WI38 (cell line): ENCODE results near the gene SMCHD1.
"Not testable (repeated sequence)": the region's sequence is repeated elsewhere in the genome, so short reads cannot be mapped to it uniquely, and the experiment has no call there.

Experiments used
- H3K4me3 ChIP-seq: 2 replicates; pipeline ENCODE4 v1.5.1; 2011; ENCODE audit warnings: low read depth, mild to moderate bottlenecking, control low read depth, low read length
- CTCF ChIP-seq: IDR thresholded peaks from 2 replicates; pipeline ENCODE4 v1.5.1; 2012; ENCODE audit warnings: low read depth, mild to moderate bottlenecking, control low read depth, low read length

The SMCHD1 gene

GRCh38 chr18:2717407-2717806 lies 61.9 kb downstream of the SMCHD1 start:
- H3K4me3 ChIP-seq, result no peak overlapping the region
- no peak for TF ChIP-seq CTCF

GRCh38 chr18:2719040-2719439 lies 63.5 kb downstream of the SMCHD1 start:
- TF ChIP-seq CTCF, result no peak

GRCh38 chr18:2723207-2723606 lies 67.7 kb downstream of the SMCHD1 start:
- no peak overlapping the region for H3K4me3 ChIP-seq
- TF ChIP-seq CTCF, result no peak

More at GRCh38 chr18:2719040-2719439, 63.5 kb downstream of the SMCHD1 start:
- no peak overlapping the region for H3K4me3 ChIP-seq

- no peak for TF ChIP-seq CTCF
Measured at GRCh38 chr18:2729757-2730156, 74.2 kb downstream of the SMCHD1 start.

GRCh38 chr18:2736823-2737222 lies 81.3 kb downstream of the SMCHD1 start:
- TF ChIP-seq CTCF, result no peak
- H3K4me3 ChIP-seq, result no peak overlapping the region

More at GRCh38 chr18:2729757-2730156, 74.2 kb downstream of the SMCHD1 start:
- no peak overlapping the region for H3K4me3 ChIP-seq

GRCh38 chr18:2740082-2740481 lies 84.6 kb downstream of the SMCHD1 start:
- H3K4me3 ChIP-seq, result not testable (repeated sequence)

GRCh38 chr18:2746274-2746673 lies 90.7 kb downstream of the SMCHD1 start:
- TF ChIP-seq CTCF, result no peak
- H3K4me3 ChIP-seq, result no peak overlapping the region

- no peak overlapping the region for H3K4me3 ChIP-seq
- no peak for TF ChIP-seq CTCF
Measured at GRCh38 chr18:2758309-2758708, 102.8 kb downstream of the SMCHD1 start.
